Lower leg skin (tissue), 4 donors: ENCODE data around the gene CGREF1. TPM values are rescaled to one million over a fixed set of nuclear protein-coding genes. Genes with fewer than 3 reads are reported as not detected.

Experiments
- DNase-seq, 2 donors: peaks; one replicate each; pipeline ENCODE4 v3.0.0-alpha.2; 2019; ENCODE audit warnings: low spot score in 2 of 2
- H3K4me3 ChIP-seq: fragments of 200-600 bp; sonication (generic); 2 replicates; pipeline ENCODE4 v1.5.1; 2017; ENCODE audit warnings: mild to moderate bottlenecking, low read depth; ENCODE audit not compliant: poor library complexity, severe bottlenecking
- POLR2A ChIP-seq, 2 donors: fragments of 450-650 bp; IDR thresholded peaks; one replicate each; pipeline ENCODE4 v1.6.1; 2016 to 2017; ENCODE audit warnings: antibody characterized with exemption in 2 of 2, mild to moderate bottlenecking in 1 of 2, moderate library complexity in 1 of 2
- WGBS, 2 donors: methylation state at CpG; one replicate each; pipeline ENCODE4 v1.1.5; 2018; 5-methylcytosine and 5-hydroxymethylcytosine counted together
- intact Hi-C: fragments of 100-400 bp; cut with DNase I; formaldehyde crosslinking; loops from one replicate; pipeline ENCODE4 v1.15.0; 2023; ENCODE audit warnings: low total_unique reads
- total RNA-seq, 4 donors: library from RNA; depleted of rRNA; stranded (reverse); fragments of >200 nt; gene quantifications; one replicate each; pipeline ENCODE4 v1.1.0, GENCODE V29; 2016
- TF ChIP-seq, protein P1 (sequence below), 3 donors: fragments of 450-650 bp; IDR thresholded peaks; one replicate each; pipeline ENCODE4 v1.5.1; 2016; ENCODE audit warnings: antibody characterized with exemption in 3 of 3, mild to moderate bottlenecking in 3 of 3, moderate library complexity in 2 of 3

CGREF1 gene
- total RNA-seq, 4 donors from 2014 or later = 0.34 to 2.1 (median 0.48) TPM

DNA sequence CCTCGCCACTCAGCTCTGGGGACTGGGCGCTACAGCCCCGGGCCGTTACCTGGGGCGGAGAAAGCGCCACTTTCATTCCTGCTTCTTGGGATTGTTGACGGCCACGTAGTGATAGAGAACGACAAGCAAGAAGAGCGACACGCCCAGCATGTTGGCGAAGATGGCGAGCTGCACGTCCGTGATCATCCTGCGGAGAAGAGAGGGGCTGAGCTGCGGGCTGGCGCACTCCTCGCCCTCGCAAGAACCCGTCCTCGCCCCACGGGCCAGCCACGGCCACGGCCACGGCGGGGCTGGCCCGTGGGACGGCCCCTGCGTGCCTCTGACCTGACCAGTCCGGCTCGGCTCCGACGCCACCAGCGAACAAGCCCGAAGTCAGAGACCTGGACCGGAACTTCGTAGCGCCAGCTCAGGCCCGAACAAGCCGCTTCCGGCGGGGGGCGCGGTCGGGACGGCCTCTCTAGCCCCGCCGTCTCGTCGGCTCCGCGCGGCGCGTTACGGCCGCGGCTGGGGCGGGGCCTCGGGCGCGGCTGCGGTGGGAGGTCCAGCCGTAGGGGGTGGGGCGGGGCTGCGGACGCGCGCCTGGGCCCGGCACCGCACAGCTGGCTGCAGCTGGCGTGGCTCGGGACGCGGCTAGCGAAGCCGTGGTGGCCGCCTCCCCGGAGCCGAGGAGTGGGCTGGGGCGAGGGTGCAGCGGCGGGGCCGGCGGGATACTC is 47.5 kb downstream of the CGREF1 start, which contains the start of gene OST4:
TSS of gene OST4 (minus strand) at position 378 of the 713 bp plus-strand sequence.
- H3K4me3 ChIP-seq = peak within 1 kb of the TSS; percentile 78
- DNase-seq = peak; percentile 90 to 98
- 0 to 1% methylated on average over 57 to 67 of the region's 86 CpGs for WGBS, 2 donors
- intact Hi-C loops = no loop called here
- TF ChIP-seq POLR2A (IDR thresholded peaks at IDR 0.05) = peak in 1 of 2 donors; percentile 20
- TF ChIP-seq, protein P1, sequence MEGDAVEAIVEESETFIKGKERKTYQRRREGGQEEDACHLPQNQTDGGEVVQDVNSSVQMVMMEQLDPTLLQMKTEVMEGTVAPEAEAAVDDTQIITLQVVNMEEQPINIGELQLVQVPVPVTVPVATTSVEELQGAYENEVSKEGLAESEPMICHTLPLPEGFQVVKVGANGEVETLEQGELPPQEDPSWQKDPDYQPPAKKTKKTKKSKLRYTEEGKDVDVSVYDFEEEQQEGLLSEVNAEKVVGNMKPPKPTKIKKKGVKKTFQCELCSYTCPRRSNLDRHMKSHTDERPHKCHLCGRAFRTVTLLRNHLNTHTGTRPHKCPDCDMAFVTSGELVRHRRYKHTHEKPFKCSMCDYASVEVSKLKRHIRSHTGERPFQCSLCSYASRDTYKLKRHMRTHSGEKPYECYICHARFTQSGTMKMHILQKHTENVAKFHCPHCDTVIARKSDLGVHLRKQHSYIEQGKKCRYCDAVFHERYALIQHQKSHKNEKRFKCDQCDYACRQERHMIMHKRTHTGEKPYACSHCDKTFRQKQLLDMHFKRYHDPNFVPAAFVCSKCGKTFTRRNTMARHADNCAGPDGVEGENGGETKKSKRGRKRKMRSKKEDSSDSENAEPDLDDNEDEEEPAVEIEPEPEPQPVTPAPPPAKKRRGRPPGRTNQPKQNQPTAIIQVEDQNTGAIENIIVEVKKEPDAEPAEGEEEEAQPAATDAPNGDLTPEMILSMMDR (IDR thresholded peaks at IDR 0.05) = no peak

DNA sequence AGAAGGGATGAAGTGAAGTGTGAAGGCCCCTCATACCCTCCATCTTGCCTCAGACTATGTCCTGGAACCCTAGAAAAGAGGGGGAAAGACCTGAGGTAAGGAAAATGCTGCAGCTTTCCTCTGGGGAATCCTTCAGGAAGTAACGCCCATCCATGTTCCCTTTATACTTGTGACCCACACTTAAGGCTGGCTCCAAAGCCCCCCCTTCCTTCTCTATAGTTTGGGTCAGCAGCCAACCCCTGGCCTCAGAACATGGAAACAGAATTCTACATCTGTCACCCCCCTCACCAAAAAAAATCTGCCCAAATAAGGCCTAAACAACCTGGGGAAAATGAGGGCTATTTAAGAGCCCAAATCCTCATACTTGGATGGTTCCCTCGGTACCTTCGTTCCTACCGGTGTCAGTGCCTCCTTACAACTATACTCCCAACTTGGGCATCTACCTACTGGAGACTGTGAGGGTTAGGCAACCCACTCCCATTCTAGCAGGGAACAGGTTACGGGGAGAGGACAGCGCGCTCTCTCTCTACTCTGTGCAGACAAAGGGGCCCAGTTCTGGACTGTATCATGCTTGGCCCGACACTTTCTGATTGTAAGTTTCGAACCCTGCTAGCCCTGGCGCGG is 48.2 kb downstream of the CGREF1 start:
- DNase-seq = no peak
- WGBS, 2 donors = 1 to 4% methylated on average over 9 to 11 of the region's 11 CpGs
- intact Hi-C loops = no loop called here
- peak overlapping the region; percentile 78 for H3K4me3 ChIP-seq
- TF ChIP-seq, protein P1 (IDR thresholded peaks at IDR 0.05) = no peak
- no peak for TF ChIP-seq POLR2A (IDR thresholded peaks at IDR 0.05)

DNA sequence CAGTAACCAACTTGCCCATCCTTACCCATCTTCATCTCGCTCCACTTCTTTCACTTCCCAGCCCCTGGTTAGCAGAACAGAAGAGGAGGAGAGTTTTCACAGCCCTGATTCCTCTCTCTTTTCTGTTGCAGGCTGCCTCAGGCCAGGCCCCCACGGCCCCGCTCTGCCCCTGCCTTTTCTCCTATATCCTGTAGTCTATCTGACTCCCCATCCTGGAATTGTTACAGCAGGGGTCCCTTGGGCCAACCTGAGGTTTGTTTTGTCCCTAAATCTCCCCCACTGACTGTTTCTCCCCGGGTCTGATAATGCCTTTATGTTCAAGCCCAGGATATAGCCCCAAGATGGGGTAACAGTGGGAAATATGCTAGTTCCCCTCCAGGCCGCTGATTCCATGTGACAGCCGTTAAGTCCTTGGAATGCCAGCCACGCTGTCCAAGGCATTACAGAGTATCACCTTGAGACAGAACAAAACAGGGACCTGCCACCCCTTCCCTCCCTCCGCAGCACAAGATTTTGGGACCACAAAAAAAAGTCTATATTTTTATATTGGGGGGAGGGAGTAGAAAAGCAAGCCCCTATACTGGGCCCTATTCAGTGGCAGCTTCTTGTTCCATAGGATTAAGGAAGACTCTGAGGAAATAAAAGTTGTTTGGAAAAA is 48.8 kb downstream of the CGREF1 start:
- no peak for DNase-seq
- TF ChIP-seq, protein P1 (IDR thresholded peaks at IDR 0.05) = no peak
- no peak for TF ChIP-seq POLR2A (IDR thresholded peaks at IDR 0.05)
- intact Hi-C loops = no loop called here
- no peak overlapping the region for H3K4me3 ChIP-seq
- 77 to 85% methylated on average over 8 of the region's 8 CpGs for WGBS, 2 donors

DNA sequence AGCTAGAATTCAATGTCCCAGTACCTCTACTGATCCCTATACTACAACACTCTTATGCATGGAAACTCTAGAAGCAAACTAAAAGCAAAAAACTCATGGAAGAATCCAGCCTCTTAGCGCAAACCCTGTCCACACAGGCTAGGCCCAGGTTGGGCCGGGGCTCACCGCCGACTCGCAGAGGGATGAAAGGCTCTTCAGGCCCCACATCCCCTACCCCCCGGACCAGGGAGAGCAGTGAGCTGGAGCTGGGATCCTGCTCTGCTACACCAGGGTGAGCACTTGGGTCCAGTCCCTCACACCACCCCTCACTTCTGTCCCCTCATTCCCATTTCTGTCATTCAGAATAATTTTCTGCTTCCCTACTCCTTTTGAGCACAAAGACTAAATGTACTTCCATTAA is 49.5 kb downstream of the CGREF1 start:
- 87 to 96% methylated on average over 6 of the region's 6 CpGs for WGBS, 2 donors
- TF ChIP-seq, protein P1 (IDR thresholded peaks at IDR 0.05) = no peak
- TF ChIP-seq POLR2A (IDR thresholded peaks at IDR 0.05) = no peak
- H3K4me3 ChIP-seq = no peak overlapping the region

DNA sequence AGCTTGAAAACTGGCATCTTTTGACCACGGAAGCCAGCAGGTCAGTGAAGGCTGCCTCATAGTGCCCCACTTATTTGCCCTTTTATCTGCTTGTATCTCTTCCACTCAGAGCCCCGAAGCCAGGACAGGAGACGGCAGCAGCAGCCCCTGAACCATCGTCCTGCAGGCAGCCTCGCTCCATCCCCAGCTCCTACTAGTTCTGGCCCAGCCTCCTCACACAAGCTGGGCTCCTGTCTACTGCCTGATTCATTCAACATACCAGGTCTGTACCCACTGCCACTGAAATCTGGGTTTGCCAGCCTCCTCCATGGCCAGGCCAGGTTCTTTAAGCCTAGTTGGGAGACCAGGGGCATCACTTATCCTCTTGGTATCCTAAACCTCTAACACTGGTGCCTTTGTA is 51.5 kb downstream of the CGREF1 start:
- TF ChIP-seq, protein P1 (IDR thresholded peaks at IDR 0.05) = no peak
- TF ChIP-seq POLR2A (IDR thresholded peaks at IDR 0.05) = no peak
- intact Hi-C loops = no loop called here
- no peak for DNase-seq
- 89 to 96% methylated on average over 5 of the region's 5 CpGs for WGBS, 2 donors
- no peak overlapping the region for H3K4me3 ChIP-seq

More for the DNA sequence above, 49.5 kb downstream of the CGREF1 start:
- intact Hi-C loops = no loop called here
- DNase-seq = no peak
